AG09319 (cell line): ENCODE results near the gene MAPKAPK2.

Experiments used
- DNase-seq: peaks from one replicate; pipeline ENCODE4 v3.0.0-alpha.2; 2010; ENCODE audit warnings: low read depth; ENCODE audit errors: extremely low read depth
- TF ChIP-seq, protein P1 (sequence below): IDR thresholded peaks from 2 replicates; pipeline ENCODE4 v1.5.1; 2011; ENCODE audit warnings: low read depth, mild to moderate bottlenecking, inconsistent platforms, low read length, moderate library complexity

MAPKAPK2 gene

DNA sequence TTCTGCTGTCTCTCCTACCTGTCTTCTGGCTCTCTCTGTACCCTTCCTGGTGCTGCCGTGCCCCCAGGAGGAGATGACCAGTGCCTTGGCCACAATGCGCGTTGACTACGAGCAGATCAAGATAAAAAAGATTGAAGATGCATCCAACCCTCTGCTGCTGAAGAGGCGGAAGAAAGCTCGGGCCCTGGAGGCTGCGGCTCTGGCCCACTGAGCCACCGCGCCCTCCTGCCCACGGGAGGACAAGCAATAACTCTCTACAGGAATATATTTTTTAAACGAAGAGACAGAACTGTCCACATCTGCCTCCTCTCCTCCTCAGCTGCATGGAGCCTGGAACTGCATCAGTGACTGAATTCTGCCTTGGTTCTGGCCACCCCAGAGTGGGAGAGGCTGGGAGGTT, 47.8 kb downstream of the MAPKAPK2 start:
- DNase-seq = no peak

DNA sequence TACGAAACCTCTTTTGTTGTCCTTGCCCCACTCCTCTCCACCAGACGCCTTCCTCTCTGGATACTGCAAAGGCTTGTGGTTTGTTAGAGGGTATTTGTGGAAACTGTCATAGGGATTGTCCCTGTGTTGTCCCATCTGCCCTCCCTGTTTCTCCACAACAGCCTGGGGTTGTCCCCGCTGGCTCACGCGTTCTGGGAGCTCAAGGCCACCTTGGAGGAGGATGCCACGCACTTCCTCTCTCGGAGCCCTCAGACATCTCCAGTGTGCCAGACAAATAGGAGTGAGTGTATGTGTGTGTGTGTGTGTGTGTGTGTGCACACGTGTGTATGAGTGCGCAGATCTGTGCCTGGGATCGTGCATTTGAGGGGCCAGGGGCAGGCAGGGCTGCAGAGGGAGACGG, 48.3 kb downstream of the MAPKAPK2 start:
- TF ChIP-seq, protein P1, sequence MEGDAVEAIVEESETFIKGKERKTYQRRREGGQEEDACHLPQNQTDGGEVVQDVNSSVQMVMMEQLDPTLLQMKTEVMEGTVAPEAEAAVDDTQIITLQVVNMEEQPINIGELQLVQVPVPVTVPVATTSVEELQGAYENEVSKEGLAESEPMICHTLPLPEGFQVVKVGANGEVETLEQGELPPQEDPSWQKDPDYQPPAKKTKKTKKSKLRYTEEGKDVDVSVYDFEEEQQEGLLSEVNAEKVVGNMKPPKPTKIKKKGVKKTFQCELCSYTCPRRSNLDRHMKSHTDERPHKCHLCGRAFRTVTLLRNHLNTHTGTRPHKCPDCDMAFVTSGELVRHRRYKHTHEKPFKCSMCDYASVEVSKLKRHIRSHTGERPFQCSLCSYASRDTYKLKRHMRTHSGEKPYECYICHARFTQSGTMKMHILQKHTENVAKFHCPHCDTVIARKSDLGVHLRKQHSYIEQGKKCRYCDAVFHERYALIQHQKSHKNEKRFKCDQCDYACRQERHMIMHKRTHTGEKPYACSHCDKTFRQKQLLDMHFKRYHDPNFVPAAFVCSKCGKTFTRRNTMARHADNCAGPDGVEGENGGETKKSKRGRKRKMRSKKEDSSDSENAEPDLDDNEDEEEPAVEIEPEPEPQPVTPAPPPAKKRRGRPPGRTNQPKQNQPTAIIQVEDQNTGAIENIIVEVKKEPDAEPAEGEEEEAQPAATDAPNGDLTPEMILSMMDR = no peak
- DNase-seq = no peak

More for the DNA sequence above, 47.8 kb downstream of the MAPKAPK2 start:
- TF ChIP-seq, protein P1 = no peak

DNA sequence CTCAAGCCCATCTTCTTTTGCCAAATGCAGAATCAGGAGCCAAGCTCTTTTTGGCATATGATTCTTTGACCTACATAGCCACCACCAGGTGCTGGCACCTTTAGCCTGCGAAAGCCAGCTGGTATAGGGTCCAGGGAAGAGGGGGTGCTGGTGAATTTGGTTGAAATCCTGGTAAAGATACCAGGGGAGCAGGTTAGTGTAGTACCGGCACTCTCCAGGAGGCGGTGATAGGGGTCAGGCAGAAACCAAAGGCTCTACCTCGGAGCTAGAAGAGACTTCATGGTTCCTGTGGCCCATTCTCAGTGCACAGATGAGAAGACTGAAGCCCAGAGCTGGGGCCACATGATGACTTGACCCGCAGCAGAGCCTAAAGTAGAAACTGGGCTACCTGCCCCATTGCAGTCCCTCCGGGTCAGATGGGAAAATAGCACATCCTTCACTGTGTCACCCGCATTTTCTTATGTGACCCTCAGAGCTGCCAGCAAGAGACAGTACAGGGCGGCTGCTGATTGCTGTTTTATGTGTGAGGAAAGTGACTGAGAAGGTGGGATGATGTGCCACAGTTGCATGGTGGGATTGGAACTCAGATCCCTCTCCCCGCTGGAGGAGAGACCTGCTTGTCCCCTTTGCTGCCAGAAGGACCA, 49.9 kb downstream of the MAPKAPK2 start:
- TF ChIP-seq, protein P1 = peak; percentile 81
- DNase-seq = no peak

DNA sequence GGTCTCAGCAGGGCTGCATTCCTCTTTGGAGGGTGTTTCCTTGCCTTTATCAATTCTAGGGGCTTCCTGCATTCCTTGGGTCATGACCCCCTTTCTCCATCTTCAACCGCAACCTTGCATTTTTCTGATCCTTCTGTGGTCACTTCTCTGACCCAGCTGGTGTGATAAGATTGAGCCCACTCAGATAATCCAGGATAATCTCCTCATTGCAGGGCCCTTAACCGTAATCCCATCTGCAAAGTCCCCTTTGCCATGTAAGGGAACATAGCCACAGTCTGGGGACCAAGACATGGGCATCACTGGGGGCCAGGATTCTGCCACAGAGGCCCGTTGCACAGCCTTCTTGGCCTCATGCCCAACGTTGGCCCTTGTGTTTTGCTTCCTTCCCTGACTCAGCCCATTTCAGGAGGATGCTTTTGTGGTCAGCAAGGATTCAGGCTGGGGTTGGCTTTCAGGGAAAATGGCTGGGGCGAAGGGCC, 50.9 kb downstream of the MAPKAPK2 start:
- no peak for DNase-seq
- TF ChIP-seq, protein P1 = no peak

DNA sequence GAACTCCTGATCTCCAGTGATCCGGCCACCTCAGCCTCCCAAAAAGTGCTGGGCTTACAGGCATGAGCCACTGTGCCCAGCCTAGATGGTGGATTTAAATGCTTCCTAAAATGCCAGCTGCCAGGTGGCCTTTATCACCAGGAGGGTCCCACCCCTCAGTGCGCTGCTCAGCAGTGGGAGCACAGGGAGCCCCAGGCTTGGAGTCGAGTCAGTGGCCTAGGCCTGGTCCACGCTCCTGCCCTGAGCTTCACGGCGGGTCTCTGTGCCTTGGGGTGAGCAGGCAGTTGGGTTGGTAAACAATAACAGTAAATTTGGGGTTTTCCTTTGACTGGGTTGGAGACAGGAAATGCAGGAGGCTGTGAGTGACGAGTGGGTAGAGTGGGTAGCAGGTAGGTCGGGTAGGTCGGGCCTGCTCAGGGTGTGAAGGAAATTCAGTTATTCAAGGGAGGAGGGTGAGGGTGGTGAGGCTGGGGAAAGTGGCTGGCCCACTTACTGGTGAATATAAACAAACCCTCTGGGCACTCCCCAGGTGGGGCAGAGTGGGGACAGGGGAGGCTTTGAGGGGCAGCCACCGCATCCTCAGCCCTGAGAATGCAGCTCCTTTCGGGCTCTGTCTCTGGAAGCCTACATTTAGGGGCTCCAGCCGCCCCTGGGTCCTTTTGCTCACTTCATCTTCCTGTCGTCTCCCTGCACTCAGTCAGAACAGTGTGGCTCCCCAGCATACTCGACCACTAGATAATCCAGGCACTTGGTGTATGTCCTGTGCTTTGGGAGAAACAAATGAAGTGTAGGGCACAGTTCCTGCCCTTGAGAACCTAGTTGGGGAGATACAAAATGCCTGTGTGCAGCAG, 52.4 kb downstream of the MAPKAPK2 start:
- TF ChIP-seq, protein P1 = no peak
- DNase-seq = no peak

DNA sequence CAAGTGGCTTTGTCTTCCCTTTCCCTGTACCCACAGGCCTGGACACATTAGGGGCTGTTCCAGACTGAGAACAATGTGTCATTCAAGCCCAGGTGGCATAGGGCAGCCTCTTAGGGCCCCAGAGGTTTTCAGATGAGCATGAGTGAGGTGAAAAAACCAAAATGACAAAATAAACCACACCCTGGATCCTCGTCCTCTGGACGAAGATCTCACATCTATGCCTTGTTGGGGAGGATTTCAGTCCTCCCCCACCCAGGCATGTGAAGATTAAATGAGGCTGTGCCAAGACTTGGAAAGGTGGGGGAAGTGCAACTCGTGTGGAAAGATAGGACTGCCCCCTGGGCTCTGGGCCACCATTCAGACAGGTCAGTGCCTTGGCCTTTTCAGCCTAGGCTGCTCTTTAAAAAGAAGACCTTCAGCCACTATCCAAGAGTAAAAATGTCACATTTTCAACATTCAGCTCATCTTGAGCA, 53.1 kb downstream of the MAPKAPK2 start:
- TF ChIP-seq, protein P1 = no peak
- no peak for DNase-seq
